DOHH2 (cell line): ENCODE data around the gene COLEC12.

Experiments used
- H3F3A ChIP-seq: fragments of 200-600 bp; sonication (generic), shearing (Covaris generic); 2 replicates; pipeline ENCODE4 v1.6.0; 2016; ENCODE audit warnings: antibody characterized with exemption, mild to moderate bottlenecking; ENCODE audit not compliant: control insufficient read depth, insufficient read depth
- H3K27ac ChIP-seq: fragments of 200-600 bp; sonication (generic); 2 replicates; pipeline ENCODE4 v1.5.1; 2014; ENCODE audit warnings: low read depth, mild to moderate bottlenecking, low read length, moderate library complexity
- H3K27me3 ChIP-seq: fragments of 200-600 bp; sonication (generic); 2 replicates; pipeline ENCODE4 v1.6.1; 2014; ENCODE audit warnings: mild to moderate bottlenecking, low read length, mixed read lengths; ENCODE audit not compliant: control insufficient read depth
- H3K36me3 ChIP-seq: fragments of 200-600 bp; sonication (generic); 2 replicates; pipeline ENCODE4 v1.6.1; 2014; ENCODE audit warnings: mild to moderate bottlenecking, low read length, moderate library complexity, mixed read lengths; ENCODE audit not compliant: control insufficient read depth
- H3K4me1 ChIP-seq: fragments of 200-600 bp; sonication (generic); 2 replicates; pipeline ENCODE4 v1.6.1; 2014; ENCODE audit warnings: mild to moderate bottlenecking, low read length, mixed read lengths; ENCODE audit not compliant: control insufficient read depth
- H3K4me2 ChIP-seq: fragments of 200-600 bp; sonication (generic); 2 replicates; pipeline ENCODE4 v1.6.0; 2014; ENCODE audit warnings: mild to moderate bottlenecking, low read length, moderate library complexity
- H3K4me3 ChIP-seq: fragments of 200-600 bp; sonication (generic); 2 replicates; pipeline ENCODE4 v1.5.1; 2014; ENCODE audit warnings: mild to moderate bottlenecking, low read length, mixed read lengths
- H3K79me2 ChIP-seq: fragments of 200-600 bp; sonication (generic); 2 replicates; pipeline ENCODE4 v1.6.1; 2014; ENCODE audit warnings: mild to moderate bottlenecking, low read length, mixed read lengths; ENCODE audit not compliant: control insufficient read depth
- H3K9me2 ChIP-seq: fragments of 200-600 bp; sonication (generic); replicated peaks from 2 replicates; pipeline ENCODE4 v1.6.1; 2014; ENCODE audit warnings: mild to moderate bottlenecking, low read length, mixed read lengths; ENCODE audit not compliant: control insufficient read depth
- H3K9me3 ChIP-seq: fragments of 200-600 bp; sonication (generic); 2 replicates; pipeline ENCODE4 v1.6.1; 2014; ENCODE audit warnings: antibody characterized with exemption, low read length, mixed read lengths; ENCODE audit not compliant: control insufficient read depth, insufficient read depth
- H4K20me1 ChIP-seq: fragments of 200-600 bp; sonication (generic); 2 replicates; pipeline ENCODE4 v1.6.0; 2014; ENCODE audit warnings: low read depth, mild to moderate bottlenecking, antibody characterized with exemption, low read length, moderate library complexity; ENCODE audit not compliant: control insufficient read depth, insufficient read depth
- EZH2phosphoT487 ChIP-seq: fragments of 200-600 bp; sonication (generic); IDR thresholded peaks from 2 replicates; pipeline ENCODE4 v1.6.1; 2017; ENCODE audit warnings: borderline replicate concordance, mild to moderate bottlenecking, antibody characterized with exemption, low read length, moderate library complexity, mixed read lengths
- TF ChIP-seq, protein P1 (sequence below): fragments of 200-600 bp; sonication (generic); IDR thresholded peaks from one replicate; pipeline ENCODE4 v1.5.1; 2014; ENCODE audit warnings: antibody characterized with exemption, mild to moderate bottlenecking, low read depth, low read length; ENCODE audit not compliant: poor library complexity, severe bottlenecking

Gene COLEC12

DNA sequence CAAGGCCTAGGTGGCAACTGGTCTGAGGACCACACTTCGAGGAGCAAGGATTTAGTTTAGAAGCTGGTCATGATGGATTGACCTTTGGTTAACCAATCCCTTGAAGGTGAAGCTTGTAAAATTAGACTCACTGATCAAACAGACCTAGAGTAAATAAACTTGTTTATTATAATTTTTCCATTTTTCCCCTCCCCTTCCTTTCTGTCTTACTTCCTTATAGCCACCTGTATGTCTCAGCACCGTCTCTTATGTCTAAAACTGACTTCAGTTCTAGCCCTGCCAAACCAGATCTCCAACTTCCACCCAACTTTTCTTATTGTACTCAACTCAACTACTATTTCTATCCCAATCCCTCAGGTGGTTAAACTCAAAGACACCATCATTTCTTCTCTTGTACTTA lies 139.8 kb downstream of the COLEC12 start:
- Histone ChIP-seq H3K9me2 (no peaks in the 10 kb centered on the region), H3K27me3 (0 out of 2 replicates have a peak, but pooled peaks cover 4% of the 10 kb centered on the region), H3K4me3 (no peak overlapping the region), H3K79me2 (no peaks in the 10 kb centered on the region), H3K36me3 (no peaks in the 10 kb centered on the region), H3K9me3 (no peaks in the 10 kb centered on the region), H3K4me1 (peaks cover 9% of the 10 kb centered on the region), H4K20me1 (no peaks in the 10 kb centered on the region), H3K4me2 (no peak overlapping the region), H3K27ac (no peak overlapping the region), H3F3A (no peaks in the 10 kb centered on the region)
- TF ChIP-seq EZH2phosphoT487: no peak
- TF ChIP-seq, protein P1, sequence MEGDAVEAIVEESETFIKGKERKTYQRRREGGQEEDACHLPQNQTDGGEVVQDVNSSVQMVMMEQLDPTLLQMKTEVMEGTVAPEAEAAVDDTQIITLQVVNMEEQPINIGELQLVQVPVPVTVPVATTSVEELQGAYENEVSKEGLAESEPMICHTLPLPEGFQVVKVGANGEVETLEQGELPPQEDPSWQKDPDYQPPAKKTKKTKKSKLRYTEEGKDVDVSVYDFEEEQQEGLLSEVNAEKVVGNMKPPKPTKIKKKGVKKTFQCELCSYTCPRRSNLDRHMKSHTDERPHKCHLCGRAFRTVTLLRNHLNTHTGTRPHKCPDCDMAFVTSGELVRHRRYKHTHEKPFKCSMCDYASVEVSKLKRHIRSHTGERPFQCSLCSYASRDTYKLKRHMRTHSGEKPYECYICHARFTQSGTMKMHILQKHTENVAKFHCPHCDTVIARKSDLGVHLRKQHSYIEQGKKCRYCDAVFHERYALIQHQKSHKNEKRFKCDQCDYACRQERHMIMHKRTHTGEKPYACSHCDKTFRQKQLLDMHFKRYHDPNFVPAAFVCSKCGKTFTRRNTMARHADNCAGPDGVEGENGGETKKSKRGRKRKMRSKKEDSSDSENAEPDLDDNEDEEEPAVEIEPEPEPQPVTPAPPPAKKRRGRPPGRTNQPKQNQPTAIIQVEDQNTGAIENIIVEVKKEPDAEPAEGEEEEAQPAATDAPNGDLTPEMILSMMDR: no peak

DNA sequence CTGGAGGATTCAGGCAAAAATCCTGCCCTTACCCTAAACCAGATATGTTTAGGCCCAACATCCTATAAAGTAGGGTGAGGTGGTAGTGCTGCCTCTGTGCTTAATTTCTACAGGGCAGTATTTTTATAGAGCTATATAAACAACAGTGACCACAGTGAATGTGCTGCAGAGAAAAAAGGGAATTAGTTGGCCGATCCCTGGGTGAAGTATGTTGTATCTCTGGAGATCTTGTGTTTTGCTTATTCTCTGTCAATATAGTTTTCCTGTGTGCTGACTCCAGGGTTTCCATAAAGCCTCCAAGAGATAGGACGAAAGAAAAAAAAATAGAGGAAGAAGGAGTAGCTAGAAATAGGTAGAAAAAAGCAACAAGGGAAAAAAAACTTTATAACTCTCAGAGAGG lies 143.7 kb downstream of the COLEC12 start:
- no peaks in the 10 kb centered on the region for H3K9me3 ChIP-seq
- H4K20me1 ChIP-seq: no peaks in the 10 kb centered on the region
- no peaks in the 10 kb centered on the region for H3K36me3 ChIP-seq
- H3K27ac ChIP-seq: no peak overlapping the region
- TF ChIP-seq EZH2phosphoT487: no peak
- TF ChIP-seq, protein P1: no peak
- H3K9me2 ChIP-seq: no peaks in the 10 kb centered on the region
- no peaks in the 10 kb centered on the region for H3F3A ChIP-seq
- H3K27me3 ChIP-seq: peaks cover 6% of the 10 kb centered on the region
- peaks cover 9% of the 10 kb centered on the region for H3K4me1 ChIP-seq
- H3K79me2 ChIP-seq: no peaks in the 10 kb centered on the region
- H3K4me2 ChIP-seq: no peak overlapping the region
- H3K4me3 ChIP-seq: no peak overlapping the region

DNA sequence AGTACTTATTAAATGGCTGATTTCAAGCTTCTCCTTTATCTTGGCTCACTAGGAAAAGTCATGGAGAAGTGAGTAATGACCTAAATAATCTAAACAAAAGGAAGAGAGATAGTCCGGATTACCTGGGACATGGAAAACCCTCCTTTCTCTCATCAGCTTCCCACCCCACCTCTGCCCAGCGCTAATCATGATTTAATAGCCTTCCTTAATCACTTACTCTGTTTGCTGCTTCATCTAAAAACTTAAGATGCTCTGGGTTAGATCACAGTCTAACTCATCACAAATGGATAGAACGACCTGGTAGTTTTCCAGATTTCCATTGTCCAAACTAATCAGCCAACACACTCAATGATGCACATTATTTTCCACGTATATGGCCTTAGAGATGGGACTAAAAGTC lies 144.8 kb downstream of the COLEC12 start:
- Histone ChIP-seq H3K4me2 (no peak overlapping the region), H3F3A (no peaks in the 10 kb centered on the region), H3K27me3 (peaks cover 6% of the 10 kb centered on the region), H3K79me2 (no peaks in the 10 kb centered on the region), H3K9me3 (no peaks in the 10 kb centered on the region), H3K27ac (no peak overlapping the region), H3K4me3 (no peak overlapping the region), H3K9me2 (no peaks in the 10 kb centered on the region), H3K36me3 (no peaks in the 10 kb centered on the region), H4K20me1 (no peaks in the 10 kb centered on the region), H3K4me1 (no peaks in the 10 kb centered on the region)
- TF ChIP-seq, protein P1: no peak
- TF ChIP-seq EZH2phosphoT487: no peak

DNA sequence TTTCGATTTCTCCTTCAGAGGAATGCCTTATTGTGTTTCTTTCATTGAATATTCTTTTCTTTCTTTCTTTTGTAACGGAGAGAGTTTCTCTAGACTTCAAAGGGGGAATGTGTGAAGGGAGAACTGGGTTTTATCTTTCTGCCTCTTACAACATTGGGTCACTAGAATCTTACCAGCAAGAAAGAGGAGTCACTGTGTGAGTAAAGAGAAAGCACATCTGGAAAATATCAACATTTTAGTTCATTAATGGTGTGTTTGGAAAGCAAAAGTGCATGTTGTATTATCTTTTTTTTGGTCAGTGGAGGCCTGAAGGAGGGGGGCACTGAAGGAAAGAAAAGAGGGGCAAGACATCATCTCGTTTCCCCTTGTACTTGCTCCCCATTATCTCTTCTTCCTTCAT lies 146.0 kb downstream of the COLEC12 start:
- no peaks in the 10 kb centered on the region for H3K79me2 ChIP-seq
- H3F3A ChIP-seq: no peaks in the 10 kb centered on the region
- no peaks in the 10 kb centered on the region for H3K9me3 ChIP-seq
- H3K27me3 ChIP-seq: peaks cover 6% of the 10 kb centered on the region
- no peak overlapping the region for H3K4me2 ChIP-seq
- no peaks in the 10 kb centered on the region for H3K9me2 ChIP-seq
- H3K4me3 ChIP-seq: no peak overlapping the region
- H4K20me1 ChIP-seq: no peaks in the 10 kb centered on the region
- TF ChIP-seq, protein P1: no peak
- TF ChIP-seq EZH2phosphoT487: no peak
- H3K4me1 ChIP-seq: no peaks in the 10 kb centered on the region
- no peak overlapping the region for H3K27ac ChIP-seq
- no peaks in the 10 kb centered on the region for H3K36me3 ChIP-seq
